ENCODE data around the gene AAK1.

The AAK1 gene

DNA sequence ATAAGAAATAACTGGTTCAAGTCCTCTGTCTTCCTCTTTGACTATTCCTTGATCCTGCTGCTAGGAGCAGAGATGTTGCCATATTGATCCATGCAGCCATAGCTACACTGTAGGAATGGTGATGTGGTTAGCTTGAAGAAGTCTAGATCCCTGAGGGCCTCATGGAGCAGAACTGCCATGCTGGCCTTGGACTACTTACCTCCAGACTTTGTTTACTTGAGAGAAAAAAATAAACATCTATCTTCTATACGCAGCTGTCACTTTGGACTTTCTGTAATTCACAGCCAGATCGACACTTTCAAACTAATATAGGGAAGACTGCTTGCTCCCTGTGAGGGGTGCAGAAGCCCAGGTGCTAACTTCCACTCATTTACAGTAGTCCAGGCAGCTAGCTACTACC, 121.8 kb downstream of the AAK1 start:
- no peak for DNase-seq

GRCh38 chr2:69518841-69519240, 124.7 kb downstream of the AAK1 start:
- DNase-seq = no peak

GRCh38 chr2:69517410-69517809, 126.1 kb downstream of the AAK1 start:
- DNase-seq = no peak

DNA sequence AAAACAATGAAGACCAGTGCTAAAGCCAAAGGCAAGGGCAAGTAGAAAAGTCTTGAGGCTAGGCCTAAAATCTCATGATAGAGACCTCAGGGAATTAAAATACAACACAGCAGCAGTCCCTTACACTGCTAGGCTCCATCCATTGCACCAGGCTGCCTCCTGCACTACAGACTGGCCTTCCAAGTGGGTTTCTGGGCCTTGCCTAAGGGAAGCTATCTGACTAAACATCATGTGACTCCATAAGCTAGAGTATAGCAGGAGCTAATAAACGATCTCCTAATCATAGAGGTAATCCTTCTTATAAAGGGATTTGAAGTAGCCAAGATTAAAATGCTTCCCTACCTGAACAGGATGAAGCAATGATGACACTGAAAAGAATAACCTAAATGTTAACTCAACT, 128.7 kb downstream of the AAK1 start:
- no peak for DNase-seq

- no peak for DNase-seq
Observed at GRCh38 chr2:69514406-69514805, 129.1 kb downstream of the AAK1 start.

DNA sequence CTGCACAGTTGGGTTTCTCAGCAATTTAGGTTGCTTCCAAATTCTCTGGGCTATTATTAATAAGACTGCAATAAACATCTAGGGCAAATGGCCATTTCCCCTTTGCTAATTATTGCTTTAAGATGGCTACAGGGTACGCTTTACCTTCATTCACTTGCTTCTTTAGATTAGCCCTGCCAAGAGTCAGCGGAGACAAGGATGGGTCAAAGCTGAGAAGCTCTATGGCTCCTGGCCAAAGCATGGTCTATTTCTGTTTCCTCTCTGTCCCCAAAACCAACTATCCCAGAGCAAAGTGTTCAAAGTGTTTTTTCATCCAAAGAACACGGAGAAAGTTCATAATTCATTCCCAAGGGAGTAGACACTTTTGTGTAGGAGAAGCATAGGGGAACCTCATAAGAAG, 131.1 kb downstream of the AAK1 start:
- no peak for DNase-seq

DNA sequence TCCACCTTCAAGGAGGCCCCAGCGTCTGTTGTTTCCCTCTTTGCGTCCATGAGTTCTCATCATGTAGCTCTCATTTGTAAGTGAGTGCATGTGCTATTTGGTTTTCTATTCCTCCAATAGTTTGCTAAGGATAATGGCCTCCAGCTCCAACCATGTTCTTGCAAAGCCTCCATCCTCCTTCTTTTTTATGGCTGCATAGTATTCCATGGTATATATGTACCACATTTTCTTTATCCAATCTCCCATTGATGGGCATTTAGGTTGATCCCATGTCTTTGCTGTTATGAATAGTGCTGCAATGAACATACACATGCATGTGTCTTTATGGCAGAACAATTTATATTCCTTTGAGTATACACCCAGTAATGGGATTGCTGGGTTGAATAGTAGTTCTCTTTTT, 133.3 kb downstream of the AAK1 start:
- no peak for DNase-seq

DNA sequence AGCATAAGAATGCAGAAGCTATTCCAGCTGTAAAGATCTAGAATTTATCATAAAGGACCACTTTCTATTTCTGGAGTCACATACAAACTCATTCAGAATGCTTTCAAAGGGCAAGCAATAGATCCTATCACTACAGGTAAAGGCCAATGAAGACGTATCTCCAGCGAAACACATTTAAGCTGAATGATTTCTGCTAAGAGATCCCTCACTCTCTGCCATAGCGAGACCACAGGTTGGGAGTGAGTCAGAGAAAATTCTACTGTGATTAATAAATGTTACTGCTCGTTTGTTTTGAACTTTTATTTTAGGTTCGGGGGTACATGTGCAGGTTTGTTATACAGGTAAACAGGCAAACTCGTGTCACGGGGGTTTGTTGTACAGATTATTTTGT, 133.8 kb downstream of the AAK1 start:
- no peak for DNase-seq

DNA sequence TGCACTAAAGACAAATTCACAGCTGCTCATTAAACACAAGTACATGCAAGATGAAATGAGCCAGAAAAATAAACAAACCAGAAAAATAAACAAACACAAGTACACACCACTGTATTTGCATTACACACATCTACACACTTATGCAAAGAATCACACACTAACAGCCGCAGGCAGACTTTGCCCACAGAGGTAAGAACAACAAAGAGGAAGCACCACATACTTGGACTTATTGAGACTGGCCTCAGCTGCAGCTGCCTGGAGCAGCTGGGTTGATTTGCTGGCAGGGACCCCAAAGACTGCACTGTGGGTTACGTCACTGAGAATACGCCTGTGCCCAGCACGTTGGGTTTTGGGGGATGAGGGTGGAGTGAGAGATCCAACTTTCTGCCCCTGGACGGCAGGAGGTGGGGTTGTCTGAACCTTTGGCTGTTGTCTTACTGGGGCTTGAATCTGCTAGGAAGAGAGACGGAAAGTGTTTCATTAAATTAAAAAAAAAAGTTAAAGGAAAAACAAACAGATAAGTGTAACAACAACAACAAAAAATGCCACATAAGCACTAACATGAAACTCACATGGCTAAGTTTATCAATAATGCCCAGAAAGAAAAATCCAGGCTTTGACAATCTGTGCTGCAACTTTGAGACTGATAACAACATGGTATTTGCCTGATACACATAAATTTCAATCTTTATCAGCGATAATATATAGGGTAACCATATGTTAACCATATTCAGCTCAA, 134.4 kb downstream of the AAK1 start:
- DNase-seq = no peak

- no peak for DNase-seq
Observed at GRCh38 chr2:69505710-69506109, 137.8 kb downstream of the AAK1 start.

DNA sequence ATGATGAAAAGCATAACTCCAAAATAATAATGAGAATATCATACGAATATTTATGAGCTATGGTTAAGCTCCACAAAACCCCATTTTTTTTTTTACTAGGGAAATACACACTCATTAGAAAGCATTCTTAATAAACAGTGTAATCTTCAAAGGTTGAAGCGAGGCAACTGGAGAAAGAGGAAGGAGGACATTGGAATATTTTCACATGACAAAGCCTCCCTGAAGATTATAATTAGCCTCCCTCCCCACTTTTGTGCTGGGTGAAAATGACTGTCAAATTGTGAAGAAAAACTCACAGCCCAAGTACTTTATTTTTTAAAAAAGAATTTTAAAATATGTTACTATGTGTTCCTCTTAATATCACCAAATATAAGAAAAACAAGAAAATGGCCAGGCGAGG, 142.2 kb downstream of the AAK1 start:
- no peak for DNase-seq

DNA sequence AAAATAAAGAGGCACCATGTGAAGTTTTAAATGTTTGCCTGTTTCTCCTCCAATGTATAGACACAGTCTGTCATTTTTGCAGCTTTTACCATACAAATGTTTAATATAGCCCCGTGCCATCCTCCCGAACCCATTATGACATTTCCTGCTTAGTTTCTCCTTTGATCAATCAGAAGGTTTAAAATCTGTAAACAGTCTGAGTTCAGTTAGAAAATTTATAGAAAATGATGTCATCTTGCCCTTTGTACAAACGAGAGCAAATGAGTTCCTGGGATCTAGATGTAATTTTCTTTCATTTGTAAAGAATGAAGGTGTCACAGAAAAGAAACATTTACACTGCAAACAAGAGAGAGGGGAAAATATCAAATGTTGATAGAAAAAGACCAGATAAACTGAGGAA, 143.6 kb downstream of the AAK1 start:
- no peak for DNase-seq

- DNase-seq = no peak
Observed at GRCh38 chr2:69499242-69499641, 144.3 kb downstream of the AAK1 start.

DNA sequence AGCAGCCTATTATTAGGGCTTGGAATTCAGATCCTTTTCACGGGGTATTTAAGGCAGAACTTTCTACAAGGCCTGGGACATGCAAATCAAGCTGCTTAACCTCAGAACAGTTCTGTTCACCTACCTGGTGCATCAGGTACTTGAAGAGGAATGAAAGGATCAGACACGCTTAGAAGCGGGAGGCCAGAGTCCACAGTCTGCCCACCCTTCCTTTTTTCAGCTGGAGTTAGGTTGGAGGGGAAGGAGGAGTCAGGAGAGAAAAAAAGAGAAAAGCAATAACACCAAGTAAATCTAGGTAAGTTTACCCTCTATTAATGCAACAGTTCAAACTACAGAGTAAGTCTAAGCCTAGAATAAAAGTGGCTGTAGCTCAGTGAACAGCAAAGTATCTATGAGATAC, 147.7 kb downstream of the AAK1 start:
- DNase-seq = no peak

- no peak for DNase-seq
Observed at GRCh38 chr2:69495008-69495407, 148.5 kb downstream of the AAK1 start.

- DNase-seq = no peak
Observed at GRCh38 chr2:69494126-69494525, 149.4 kb downstream of the AAK1 start.

- DNase-seq = no peak
Observed at GRCh38 chr2:69493268-69493667, 150.3 kb downstream of the AAK1 start.

- no peak for DNase-seq
Observed at GRCh38 chr2:69491864-69492263, 151.7 kb downstream of the AAK1 start.

GRCh38 chr2:69490486-69490885, 153.1 kb downstream of the AAK1 start:
- DNase-seq = peak in 1 of 2 donors; percentile 19

- no peak for DNase-seq
Observed at GRCh38 chr2:69489793-69490192, 153.7 kb downstream of the AAK1 start.

GRCh38 chr2:69483696-69484095, 159.8 kb downstream of the AAK1 start:
- no peak for DNase-seq

DNA sequence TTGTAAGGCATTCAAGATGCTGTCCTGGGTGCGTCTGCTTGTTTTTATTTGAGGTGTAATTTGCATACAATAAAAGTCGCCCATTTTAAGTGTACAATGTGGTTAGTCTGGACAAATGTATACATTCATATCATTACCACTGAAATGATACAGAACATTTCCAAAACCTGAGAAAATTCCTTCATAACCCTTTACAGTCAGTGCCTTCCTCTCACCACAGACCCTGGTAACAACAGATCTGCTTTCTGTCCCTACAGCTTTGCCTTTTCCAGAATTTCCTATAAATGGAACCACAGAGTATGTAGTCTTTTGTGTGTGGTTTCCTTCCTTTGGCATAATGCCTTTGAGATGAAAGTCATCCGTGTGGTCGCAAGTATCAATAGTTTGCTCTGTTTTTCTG, 160.5 kb downstream of the AAK1 start:
- DNase-seq = no peak

GRCh38 chr2:69482471-69482870, 161.1 kb downstream of the AAK1 start:
- DNase-seq = no peak

GRCh38 chr2:69481421-69481820, 162.1 kb downstream of the AAK1 start:
- DNase-seq = no peak

DNA sequence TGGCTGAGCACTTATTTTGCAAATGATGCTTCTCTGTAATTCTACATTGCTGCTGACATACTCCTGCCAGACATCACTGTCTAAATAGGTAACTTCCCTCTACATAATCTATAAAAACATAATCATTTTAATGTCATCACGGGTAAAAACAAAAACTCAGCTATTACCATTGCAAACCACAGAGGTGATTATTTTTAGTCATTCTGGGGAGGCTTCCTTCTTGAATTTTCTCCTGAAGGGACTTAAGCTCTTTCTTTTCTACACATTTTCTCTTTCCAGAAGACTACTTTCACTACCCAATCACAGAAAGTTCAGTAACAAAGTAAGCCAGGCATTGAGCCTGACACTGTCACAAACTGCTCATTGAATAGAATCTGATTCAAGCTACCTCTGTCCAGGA, 165.9 kb downstream of the AAK1 start:
- no peak for DNase-seq

DNA sequence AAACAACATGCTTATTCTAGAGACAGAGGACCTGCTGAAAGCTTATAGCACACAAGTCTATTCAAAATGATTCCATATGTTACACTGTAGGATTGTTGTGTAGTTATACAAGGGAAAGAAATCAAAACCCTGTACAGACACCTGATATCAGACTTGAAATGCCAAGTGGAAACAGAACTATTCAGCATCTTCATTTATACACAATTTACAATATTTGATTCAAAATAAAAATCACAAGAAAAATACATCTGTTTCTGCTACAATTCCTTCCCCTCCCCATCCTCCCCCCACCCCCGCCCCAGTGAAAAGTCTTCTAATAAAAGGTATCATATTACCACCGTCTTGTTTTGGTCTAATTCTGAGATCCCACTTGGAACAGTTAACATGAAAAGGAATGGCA, 168.9 kb downstream of the AAK1 start:
- no peak for DNase-seq
